ENCODE results near the gene TMEM141.

- TF ChIP-seq EZH2 (IDR thresholded peaks at IDR 0.05; ENCODE audit: low read length) (no peak), CTCF (optimal IDR thresholded peaks at IDR 0.05 in 1 of 3, IDR thresholded peaks at IDR 0.05 in 1 of 3, conservative IDR thresholded peaks at IDR 0.05 in 1 of 3; ENCODE audit: extremely low read depth in 1 of 3, insufficient read depth in 2 of 3, low read length in 3 of 3) (no peak)
Observed at GRCh38 chr9:136804509-136805206, 13.5 kb downstream of the TMEM141 start.
